ENCODE measurements around the gene TIGD6.
"Not testable (repeated sequence)": the region's sequence is repeated elsewhere in the genome, so short reads cannot be mapped to it uniquely, and the experiment has no call there.

The TIGD6 gene

DNA sequence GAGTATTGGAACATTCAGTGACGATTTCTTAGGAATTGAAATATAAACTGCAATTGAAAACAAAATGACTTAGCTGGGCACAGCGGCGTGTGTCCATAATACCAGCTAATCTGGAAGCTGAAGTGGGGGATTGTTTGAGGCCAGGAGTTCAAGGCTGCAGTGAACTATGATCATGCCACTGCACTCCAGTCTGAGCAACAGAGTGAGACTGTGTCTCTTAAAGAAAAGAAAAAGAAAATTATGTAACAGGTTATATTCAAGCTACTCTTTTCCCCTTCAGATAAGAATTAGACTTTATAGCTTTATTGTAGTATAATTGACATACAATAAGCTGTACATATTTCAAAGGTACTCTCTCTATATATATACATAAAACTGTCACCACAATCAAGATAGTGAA, 33.5 kb downstream of the TIGD6 start:
- DNase-seq: no peak

GRCh38 chr5:149963729-149964128, 36.7 kb downstream of the TIGD6 start:
- DNase-seq: no peak

GRCh38 chr5:149962601-149963300, 37.7 kb downstream of the TIGD6 start:
- DNase-seq: no peak

GRCh38 chr5:149961957-149962409, 38.5 kb downstream of the TIGD6 start:
- peak; percentile 77 to 87 for DNase-seq

DNA sequence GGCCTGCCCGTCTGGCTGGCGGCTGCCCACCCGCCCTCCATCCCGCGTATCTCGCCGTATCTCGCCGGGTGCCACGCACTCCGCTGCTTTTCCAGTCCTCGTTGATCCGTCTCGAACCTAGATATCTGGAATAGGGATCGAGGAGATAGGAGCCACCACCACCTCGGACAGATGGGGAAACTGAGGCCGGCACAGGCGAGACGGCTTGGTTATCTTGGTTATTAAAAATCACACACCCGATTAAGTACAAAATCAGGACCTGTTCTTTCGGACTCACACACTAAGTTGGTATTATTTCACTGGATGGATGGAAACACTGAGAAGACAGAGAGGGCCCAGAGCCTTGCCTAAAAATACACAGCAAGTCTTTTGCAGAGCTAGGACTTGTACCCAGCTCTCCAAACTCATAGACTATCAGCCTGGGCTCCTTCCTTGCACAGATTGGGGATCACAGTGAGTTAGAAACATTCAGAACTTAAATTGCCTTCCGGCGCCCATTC, 39.2 kb downstream of the TIGD6 start:
- no peak for DNase-seq

DNA sequence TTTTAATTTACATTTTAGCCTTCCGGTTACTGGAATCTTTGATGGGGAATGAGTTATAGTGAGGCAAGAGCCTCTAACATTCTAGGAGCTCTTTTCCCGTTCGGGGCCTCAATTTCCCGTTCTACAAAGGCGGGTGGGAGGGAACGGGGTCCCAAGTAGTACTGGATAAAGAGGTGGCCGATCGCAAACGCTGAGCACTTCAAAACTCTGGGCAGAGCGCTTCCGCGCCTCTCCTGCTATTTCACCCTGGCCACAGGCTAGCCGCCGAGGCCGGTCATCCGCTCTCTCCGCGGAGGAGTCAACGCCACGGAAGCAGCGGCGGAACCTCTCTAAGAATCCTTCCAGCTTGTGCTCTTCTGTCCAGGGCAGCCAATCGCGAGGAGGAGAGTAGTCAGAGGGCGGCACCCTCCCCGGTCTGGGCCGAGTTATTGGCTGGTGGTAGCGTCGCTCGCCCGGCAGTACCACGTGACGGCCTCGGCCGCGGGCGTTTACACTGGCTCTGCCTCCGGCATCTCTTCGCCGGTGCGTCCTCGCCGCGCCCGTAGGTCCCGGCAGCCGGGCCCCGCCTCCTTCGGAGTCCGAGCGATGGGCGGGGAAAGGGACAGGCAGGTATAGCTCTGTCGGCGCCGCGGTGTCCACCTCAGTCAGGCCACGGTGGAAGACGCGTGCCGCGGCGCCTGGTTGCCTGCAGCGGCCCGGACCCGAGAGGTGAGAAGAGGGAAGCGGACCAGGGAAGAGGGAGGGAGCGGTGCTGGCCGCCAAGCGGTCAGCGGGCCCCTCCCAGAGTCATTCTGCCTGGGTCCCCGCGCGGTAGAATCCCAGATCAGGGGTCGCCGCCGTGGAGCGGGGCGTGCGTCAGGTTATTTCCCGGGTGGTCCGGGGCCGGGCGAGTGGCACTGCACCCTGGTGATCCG, 39.9 kb downstream of the TIGD6 start, which contains the start of gene SLC26A2:
Gene SLC26A2 (plus strand): TSS at position 487 of the 914 bp plus-strand sequence. CDS start 16,895 bp downstream, outside the sequence.
- DNase-seq: peak; percentile 98

- peak; percentile 62 to 63 for DNase-seq
These were observed 40.8 kb downstream of the TIGD6 start for GRCh38 chr5:149959406-149960236.

DNA sequence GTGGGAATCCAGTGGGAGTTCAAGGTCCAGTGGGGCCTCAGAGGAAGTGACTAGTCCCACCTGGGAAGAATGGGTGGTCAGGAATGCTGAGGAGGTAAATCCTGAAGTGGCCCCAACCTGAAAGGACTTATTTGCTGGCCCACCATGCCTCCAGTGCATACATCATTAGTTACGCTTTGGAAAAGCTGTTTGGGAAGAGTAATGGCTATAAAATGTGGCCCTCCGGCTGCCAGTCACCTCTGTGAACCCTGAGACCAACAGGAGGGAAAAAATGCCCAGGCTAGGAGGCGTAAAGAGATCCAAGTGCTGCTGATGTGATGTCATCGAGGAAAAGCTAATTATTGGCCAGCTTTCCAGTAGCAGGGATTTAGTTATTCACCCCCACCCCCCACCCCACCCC, 42.6 kb downstream of the TIGD6 start:
- DNase-seq: no peak

GRCh38 chr5:149956685-149957084, 43.8 kb downstream of the TIGD6 start:
- DNase-seq: no peak

DNA sequence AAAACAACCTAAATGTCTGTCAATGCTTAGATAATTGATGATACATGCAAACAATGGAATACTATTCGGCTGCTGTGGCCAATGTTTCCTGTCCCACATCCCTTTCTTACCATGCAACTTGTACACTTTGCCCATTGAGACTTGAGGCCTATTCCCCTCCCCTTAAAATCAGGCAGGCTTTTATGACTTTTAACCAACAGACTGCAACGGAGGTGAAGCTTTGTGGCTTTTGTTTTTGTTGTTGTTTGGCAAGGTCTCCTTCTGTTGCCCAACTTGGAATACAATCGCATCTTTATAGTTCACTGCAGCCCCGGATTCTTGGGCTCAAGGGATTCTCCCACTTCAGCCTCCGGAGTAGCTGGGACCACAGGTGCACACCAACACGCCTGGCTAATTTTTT, 45.7 kb downstream of the TIGD6 start:
- no peak for DNase-seq

DNA sequence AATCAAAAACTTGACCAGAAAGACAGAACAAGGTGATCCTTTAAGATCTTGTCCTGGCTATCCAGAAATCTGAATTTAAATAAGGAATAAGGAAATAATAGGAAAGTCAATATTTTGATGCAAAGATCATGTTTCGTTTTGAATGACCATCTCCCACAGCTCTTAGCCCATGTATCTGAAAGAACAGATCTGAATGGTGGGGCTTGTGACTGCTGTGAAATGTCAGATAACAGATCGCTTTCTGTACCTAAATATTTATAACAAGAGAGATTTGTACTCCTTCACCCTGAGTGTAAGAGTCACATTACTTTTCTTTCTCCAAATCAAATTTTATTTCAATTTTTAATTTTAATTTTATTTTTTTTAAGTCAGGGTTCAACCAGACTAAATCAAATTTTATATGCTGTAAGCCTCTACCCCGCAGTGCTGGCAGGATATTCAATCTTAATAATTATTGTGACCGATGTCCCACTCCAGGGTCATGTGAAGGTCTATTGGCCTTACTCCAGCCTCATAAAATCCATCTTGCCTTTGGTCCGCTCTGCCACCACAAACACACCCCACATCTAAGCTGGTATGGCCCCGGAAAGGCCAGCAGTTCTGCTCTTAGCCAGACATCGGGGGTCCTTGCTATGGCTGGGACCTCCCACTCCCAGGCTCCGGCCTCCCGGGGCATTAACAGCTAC, 46.9 kb downstream of the TIGD6 start:
- no peak for DNase-seq

DNA sequence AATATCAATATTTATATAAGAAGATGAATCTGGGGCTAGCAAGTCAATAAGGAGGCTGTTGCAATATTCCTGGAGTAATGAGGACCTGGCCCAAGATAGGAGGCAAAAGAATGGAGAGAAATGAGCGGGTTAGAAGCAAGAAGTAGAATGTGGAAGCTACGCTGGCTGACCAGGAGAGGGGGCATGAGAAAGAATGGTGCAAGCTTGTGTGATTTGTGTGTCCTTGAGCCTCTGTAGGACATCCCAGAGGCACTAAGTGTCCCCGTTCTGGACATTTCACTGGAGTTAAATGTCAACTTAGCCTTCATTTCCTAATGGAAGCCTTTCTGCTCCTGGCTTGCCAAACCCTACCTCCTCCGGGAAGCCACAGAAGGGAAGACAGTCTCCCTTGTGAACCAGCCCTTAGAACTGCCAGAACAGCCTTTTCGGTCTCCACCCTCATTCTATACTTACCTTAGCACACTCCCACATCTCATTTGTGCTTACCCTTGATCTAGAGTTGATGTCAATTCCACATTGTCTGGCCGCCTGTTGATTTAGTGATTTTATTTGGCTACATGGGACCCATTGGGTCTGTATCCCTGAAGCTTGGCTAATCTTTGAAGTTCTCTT, 49.2 kb downstream of the TIGD6 start:
- peak in 1 of 2 experiments; percentile 6 for DNase-seq

GRCh38 chr5:149948993-149949392, 51.5 kb downstream of the TIGD6 start:
- no peak for DNase-seq

DNA sequence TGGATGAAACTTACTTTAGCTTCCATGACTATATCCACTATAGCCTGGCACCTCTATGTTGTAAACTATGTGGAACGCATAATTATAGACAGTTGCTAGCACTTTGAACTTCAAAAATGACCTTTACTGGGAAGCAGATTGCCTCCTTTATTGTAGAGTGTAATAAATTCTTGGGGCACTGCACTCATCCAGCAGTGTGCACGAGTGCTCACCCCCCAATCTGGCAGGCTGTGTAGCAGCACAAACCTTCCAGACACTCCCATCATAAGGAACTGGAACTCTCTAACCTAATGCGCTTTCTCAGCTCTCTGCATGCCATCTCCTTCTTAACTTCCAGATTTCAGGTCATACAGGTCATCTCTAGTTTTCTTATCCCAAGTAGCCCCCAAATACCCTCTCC, 54.3 kb downstream of the TIGD6 start:
- no peak for DNase-seq

DNA sequence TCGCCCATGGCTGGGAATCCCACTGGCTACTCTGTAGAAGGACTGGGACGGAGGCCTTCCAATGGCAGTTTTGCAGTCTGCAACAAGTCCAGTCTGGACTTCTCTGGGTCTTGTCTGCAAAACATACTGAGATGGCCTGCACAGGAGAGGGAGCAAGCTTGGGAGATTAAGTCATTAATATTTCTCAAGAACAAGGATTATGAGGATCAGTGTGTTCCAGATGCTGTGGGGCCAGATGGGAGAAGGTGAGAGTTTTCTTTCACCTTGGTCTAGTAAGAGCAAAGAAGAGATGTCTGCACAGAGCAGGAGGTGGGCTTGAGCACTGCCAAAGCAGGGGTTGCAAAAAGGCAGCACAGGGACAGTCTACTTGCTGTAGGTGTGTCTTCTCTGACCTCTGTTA, 55.8 kb downstream of the TIGD6 start, which contains the start of gene PDE6A:
Gene PDE6A (minus strand): TSS at position 128 of the 400 bp plus-strand sequence. CDS start 120 bp downstream, at position 8.
- DNase-seq: no peak

GRCh38 chr5:149943177-149943949, 57.1 kb downstream of the TIGD6 start:
- not testable (repeated sequence) for DNase-seq

All from Kasumi-1 (cell line).